ENCODE results near the gene MYLK4. TPM values are rescaled to one million over a fixed set of nuclear protein-coding genes. Genes with fewer than 3 reads are reported as not detected.

MYLK4 gene
- total and polyA plus RNA-seq, 2 of the 13 experiments (the other 11 are each of a cell fraction or from before 2014, with no cell fraction given): 0.26 to 0.29 TPM

DNA sequence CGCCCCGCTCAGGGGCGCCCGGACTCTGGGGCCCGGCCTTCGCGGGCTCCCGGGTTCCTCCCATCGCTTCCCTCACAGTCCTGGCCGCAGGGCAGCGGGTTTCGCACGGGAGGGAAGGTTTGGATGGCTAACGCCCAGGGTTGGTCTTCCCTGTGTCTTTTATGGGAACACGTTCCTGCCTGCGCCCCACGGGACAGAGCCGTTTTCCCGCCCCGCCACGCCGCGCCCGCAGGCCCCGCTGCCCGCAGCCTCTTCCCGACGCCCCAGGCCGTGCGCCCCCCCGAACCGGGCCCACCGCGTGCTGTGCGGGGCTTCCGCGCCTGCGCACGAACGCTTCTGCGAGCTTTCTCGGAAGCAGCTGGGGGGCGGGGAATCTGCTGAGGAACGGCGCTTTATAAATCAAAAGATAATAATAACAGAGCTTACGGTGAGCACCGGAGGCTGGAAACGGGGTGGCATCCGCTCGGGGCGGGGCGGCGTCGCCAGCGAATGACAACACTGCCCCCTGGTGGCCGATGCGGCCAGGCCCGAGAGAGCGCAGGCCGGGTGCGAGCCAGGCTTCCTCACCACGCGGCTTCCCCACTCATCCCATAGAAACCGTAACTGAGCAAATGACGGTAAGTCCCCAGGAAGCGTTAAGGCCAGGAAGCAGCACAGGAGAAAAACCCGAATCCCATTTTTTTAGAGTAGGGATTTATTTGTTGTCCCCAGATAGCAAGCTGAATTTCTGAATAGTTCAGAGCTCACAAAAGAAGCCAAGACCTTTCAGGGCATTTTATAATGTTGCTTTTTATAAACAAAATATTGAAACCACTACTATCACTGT is 116.4 kb downstream of the MYLK4 start (continued):
- TF ChIP-seq MTERF4 (CRISPR knock-in tag; IDR thresholded peaks at IDR 0.05): no peak
- TF ChIP-seq TBP (CRISPR knock-in tag; IDR thresholded peaks at IDR 0.05): no peak
- TF ChIP-seq ZBTB38 (CRISPR knock-in tag; IDR thresholded peaks at IDR 0.05): peak; percentile 71
- no peak for TF ChIP-seq RFX5 (IDR thresholded peaks at IDR 0.05; ENCODE audit: low read depth, low read length)
- no peak for TF ChIP-seq ZNF790 (CRISPR knock-in tag; IDR thresholded peaks at IDR 0.05; ENCODE audit: borderline replicate concordance)
- TF ChIP-seq ZBTB2 (CRISPR knock-in tag; IDR thresholded peaks at IDR 0.05; ENCODE audit: low read depth): no peak
- TF ChIP-seq, protein P1, sequence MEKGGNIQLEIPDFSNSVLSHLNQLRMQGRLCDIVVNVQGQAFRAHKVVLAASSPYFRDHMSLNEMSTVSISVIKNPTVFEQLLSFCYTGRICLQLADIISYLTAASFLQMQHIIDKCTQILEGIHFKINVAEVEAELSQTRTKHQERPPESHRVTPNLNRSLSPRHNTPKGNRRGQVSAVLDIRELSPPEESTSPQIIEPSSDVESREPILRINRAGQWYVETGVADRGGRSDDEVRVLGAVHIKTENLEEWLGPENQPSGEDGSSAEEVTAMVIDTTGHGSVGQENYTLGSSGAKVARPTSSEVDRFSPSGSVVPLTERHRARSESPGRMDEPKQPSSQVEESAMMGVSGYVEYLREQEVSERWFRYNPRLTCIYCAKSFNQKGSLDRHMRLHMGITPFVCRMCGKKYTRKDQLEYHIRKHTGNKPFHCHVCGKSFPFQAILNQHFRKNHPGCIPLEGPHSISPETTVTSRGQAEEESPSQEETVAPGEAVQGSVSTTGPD (CRISPR knock-in tag; IDR thresholded peaks at IDR 0.05): no peak
- no peak for TF ChIP-seq ZNF3 (CRISPR knock-in tag; IDR thresholded peaks at IDR 0.05)
- peak; percentile 48; the same call in 1 of the 2 replicates for TF ChIP-seq HMG20B (CRISPR knock-in tag; conservative IDR thresholded peaks at IDR 0.05)
- TF ChIP-seq TBX3 (IDR thresholded peaks at IDR 0.05; ENCODE audit: borderline replicate concordance): no peak
- TF ChIP-seq ZFP91 (CRISPR knock-in tag; IDR thresholded peaks at IDR 0.05; ENCODE audit: borderline replicate concordance): peak; percentile 36; the same call in 1 of the 2 replicates
- no peak for TF ChIP-seq ZNF530 (CRISPR knock-in tag; IDR thresholded peaks at IDR 0.05; ENCODE audit: low read depth)
- TF ChIP-seq YEATS2 (CRISPR knock-in tag; IDR thresholded peaks at IDR 0.05; ENCODE audit: borderline replicate concordance): peak; percentile 26; the same call in 1 of the 2 replicates
- TF ChIP-seq RBM22 (optimal IDR thresholded peaks at IDR 0.05; ENCODE audit: low read length): no peak
- TF ChIP-seq ZNF256 (CRISPR knock-in tag; conservative IDR thresholded peaks at IDR 0.05): no peak
- TF ChIP-seq MXD4 (CRISPR knock-in tag; IDR thresholded peaks at IDR 0.05): peak; percentile 63; the same call in 1 of the 2 replicates
- no peak for TF ChIP-seq REL (CRISPR knock-in tag; conservative IDR thresholded peaks at IDR 0.05)

Data from HepG2 (cell line).